D721Med (cell line): ENCODE results near the gene PXDC1.

Source experiments
- DNase-seq: peaks from one replicate; pipeline ENCODE4 v3.0.0; 2011; ENCODE audit warnings: low spot score; ENCODE audit not compliant: insufficient read length
- FAIRE-seq: peaks from 2 replicates; lab custom pipeline; 2011; peaks lifted over from hg19 to GRCh38; lab: Jason Lieb, UNC
- TF ChIP-seq, protein P1 (sequence below): IDR thresholded peaks from 2 replicates; pipeline ENCODE4 v1.5.1; 2012; ENCODE audit warnings: mild to moderate bottlenecking, control low read depth; ENCODE audit not compliant: insufficient read depth; ENCODE audit errors: missing control alignments

Gene PXDC1

DNA sequence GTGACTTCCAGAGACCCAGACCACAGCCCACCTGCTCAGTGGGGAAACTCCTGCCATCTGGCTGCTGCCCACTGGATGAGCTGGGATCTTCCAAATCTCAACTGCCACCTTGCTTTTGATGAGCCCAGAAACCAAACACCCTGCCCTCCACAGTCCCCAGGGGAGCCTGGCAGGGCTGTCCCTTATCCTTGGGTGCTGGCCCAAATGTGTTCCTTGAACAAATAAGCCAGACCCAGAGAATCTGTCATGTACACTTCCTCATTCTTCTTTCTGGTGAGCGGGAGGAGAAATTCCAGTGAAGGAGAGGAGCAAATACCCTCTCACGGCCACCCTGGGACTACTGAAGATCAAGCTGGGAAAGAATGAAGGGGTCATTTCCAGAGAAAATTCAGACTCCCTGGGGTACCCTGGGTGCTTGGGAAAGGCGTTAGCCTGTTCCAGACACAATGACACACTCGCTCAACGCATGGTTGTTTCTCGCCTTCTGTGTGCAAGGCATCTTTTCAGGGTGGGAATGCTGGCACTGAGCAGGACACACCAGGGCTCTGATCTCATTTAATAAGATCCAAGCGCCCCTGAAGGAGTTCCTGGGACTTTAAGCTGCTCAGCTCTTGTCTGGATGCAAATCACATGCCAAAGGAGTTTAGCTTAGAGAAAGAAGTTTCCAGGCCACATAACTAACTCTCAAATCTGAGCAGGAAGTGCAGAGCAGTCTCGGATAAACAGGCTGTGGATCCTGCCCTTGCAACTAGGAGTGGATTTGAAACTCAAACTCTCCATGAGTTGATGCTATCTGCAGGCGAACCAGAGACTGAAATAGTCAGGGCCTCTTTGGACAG is 38.5 kb downstream of the PXDC1 start:
- DNase-seq = no peak
- FAIRE-seq = no peak
- TF ChIP-seq, protein P1, sequence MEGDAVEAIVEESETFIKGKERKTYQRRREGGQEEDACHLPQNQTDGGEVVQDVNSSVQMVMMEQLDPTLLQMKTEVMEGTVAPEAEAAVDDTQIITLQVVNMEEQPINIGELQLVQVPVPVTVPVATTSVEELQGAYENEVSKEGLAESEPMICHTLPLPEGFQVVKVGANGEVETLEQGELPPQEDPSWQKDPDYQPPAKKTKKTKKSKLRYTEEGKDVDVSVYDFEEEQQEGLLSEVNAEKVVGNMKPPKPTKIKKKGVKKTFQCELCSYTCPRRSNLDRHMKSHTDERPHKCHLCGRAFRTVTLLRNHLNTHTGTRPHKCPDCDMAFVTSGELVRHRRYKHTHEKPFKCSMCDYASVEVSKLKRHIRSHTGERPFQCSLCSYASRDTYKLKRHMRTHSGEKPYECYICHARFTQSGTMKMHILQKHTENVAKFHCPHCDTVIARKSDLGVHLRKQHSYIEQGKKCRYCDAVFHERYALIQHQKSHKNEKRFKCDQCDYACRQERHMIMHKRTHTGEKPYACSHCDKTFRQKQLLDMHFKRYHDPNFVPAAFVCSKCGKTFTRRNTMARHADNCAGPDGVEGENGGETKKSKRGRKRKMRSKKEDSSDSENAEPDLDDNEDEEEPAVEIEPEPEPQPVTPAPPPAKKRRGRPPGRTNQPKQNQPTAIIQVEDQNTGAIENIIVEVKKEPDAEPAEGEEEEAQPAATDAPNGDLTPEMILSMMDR = no peak

DNA sequence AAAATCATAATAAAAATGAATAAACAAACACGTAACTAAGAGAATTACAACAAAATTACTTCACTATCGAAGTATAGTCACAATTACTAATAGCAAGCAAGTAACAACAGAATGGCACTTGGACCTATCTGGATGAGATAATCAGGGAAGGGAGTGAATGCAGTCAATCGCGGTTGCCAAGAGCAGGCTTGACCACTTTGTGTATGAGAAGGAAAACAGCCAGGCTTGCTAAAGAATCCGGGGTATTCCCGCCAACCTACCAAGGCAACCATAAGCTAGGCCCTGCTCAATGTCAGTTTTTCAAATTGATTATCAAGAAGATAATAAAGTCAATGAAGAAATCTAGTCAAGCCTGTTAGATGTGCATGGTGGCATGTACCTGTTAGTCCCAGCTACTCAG is 39.7 kb downstream of the PXDC1 start:
- DNase-seq (no peak), FAIRE-seq (no peak)
- TF ChIP-seq, protein P1 = no peak

DNA sequence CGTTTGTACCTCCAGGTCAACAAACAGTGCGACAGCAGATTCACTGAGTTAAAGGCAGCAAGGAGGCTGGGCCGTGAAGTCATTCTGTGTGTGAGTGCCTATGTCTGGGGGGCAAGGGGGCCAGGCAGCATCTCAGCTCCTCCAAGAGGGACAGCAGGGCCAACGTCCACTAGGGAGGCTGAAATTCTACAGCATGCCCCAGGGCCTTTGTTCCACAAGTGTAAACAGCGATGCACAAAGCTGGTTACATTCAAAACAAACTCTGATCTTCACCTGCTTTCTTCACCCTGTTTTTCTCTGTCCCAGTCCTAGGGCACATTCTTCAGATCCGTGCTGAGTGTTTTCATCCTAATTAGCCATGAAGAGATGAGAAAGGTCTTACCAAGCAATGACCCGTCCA is 41.1 kb downstream of the PXDC1 start:
- TF ChIP-seq, protein P1 = no peak
- FAIRE-seq (no peak), DNase-seq (no peak)

DNA sequence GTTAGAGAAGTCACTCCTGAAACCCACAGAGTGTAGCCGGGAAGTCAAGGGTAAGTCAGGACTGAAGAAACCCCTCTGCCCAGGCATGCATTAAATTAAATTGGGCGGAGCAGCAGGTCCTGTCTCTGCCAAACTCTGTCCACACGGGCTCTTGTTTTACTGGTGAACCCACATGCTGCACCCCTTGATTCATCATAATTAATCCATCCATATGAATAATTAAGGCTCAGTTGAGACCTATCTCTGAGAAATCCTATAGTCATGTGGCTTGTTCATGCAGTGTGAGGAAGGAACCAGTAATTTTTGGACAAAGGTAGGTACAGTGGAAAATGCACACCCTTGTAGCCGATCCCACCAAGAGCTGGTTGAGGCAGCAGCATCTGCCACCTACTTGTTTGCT is 43.0 kb downstream of the PXDC1 start:
- DNase-seq (no peak), FAIRE-seq (no peak)
- TF ChIP-seq, protein P1 = no peak

DNA sequence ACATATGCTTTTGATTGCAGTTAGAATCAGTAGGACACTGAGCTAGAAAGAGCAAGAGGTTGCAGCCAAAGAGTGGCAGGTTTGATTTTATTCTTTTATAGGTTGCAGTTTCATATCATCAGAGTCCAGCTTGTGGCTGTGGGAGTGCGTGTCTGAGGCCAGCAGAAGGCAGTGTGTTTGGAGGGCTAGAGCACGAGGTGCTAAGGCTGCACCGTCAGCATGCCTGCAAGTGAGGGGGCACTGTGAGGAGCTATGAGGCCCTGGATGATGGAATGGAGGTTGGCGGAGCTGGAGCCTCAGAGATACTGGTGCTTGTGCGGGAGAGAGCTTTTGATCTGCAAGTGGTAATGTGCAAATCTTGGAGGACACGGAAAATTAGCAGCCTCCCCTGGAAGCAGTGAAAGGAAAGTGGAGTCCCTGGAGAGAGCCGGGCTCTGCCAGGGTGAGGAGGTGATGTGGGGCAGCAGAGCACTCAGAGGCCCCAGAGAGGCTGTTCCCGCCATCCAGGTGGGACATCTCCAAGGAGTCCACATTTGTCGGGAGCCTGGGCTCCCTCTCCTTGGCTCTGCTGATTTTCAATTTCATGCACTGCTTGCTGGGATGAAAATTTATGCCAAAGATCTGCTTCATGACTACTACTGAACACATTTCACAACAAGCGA is 43.6 kb downstream of the PXDC1 start:
- no peak for FAIRE-seq
- no peak for DNase-seq
- TF ChIP-seq, protein P1 = no peak

DNA sequence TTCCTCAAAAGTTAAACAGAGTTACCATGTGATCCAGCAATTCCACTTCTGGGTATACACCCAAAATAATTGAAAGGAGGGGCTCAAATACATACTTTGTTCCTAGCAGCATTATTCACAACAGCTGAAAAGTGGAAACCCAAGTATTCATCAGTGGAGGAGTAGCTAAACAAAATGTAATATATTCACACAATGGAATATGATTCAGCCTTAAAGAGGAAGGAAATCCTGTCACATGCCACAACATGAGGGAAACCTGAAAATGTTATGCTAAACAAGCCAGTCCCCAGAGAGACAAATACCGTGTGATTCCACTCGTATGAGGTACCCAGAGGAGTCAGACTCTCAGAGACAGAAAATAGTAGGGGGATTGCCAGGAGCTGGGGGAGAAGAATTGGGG is 44.5 kb downstream of the PXDC1 start:
- TF ChIP-seq, protein P1 = no peak
- FAIRE-seq (no peak), DNase-seq (no peak)

DNA sequence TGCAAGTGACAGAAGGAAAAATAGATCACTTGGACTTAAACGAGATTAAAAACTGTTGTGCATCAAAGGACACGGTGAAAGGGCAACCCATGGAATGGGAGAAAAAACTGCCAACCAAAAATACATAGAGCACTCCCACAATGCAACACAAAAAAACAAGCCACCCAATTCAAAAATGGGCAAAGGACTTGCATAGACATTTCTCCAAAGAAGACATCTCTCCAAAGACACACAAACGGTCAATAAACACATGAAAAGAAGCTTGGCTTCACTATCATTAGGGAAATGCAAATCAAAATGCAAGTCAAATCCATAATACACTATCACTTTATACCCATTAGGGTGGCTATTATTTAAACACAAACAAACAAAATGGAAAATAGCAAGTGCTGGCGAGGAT is 45.0 kb downstream of the PXDC1 start:
- DNase-seq = no peak
- no peak for FAIRE-seq
- TF ChIP-seq, protein P1 = no peak
